Fibroblast of lung (primary cell): ENCODE results near the gene CD101. TPM values are rescaled to one million over a fixed set of nuclear protein-coding genes. Genes with fewer than 3 reads are reported as not detected.
A peak's percentile ranks its signal among the peaks of the same experiment; 100 is the strongest.

Source experiments
- DNase-seq, 2 donors: peaks; one replicate each; pipeline versions ENCODE4 v3.0.0 to v3.0.0-alpha.2; 2010; ENCODE audit warnings: low read depth in 2 of 2
- H2AFZ ChIP-seq: 2 replicates; pipeline ENCODE4 v1.5.1; 2012; ENCODE audit warnings: low read length, control low read depth, inconsistent platforms
- H3K27ac ChIP-seq: 2 replicates; pipeline ENCODE4 v1.5.1; 2011; ENCODE audit warnings: low read length, control low read depth; ENCODE audit not compliant: insufficient read depth
- H3K27me3 ChIP-seq: 2 replicates; pipeline ENCODE4 v1.5.1; 2011; ENCODE audit warnings: mild to moderate bottlenecking, low read length; ENCODE audit not compliant: control insufficient read depth, insufficient read depth
- H3K36me3 ChIP-seq: 2 replicates; pipeline ENCODE4 v1.5.1; 2011; ENCODE audit warnings: low read length; ENCODE audit not compliant: control insufficient read depth, insufficient read depth
- H3K4me1 ChIP-seq: 2 replicates; pipeline ENCODE4 v1.5.1; 2011; ENCODE audit warnings: low read length; ENCODE audit not compliant: control insufficient read depth, insufficient read depth; ENCODE audit errors: extremely low read depth
- H3K4me2 ChIP-seq: 2 replicates; pipeline ENCODE4 v1.5.1; 2011; ENCODE audit warnings: low read length, control low read depth; ENCODE audit not compliant: insufficient read depth; ENCODE audit errors: extremely low read depth
- H3K4me3 ChIP-seq, 4 experiments: fragments of 200-600 bp in 1 of 4; sonication (generic) in 1 of 4; replicated peaks in 1 of 4; 2 replicates each; pipeline ENCODE4 v1.5.1; 2011 to 2016; ENCODE audit warnings: low read length in 4 of 4, low read depth in 3 of 4, mild to moderate bottlenecking in 3 of 4, control low read depth in 2 of 4, inconsistent platforms in 1 of 4, mixed read lengths in 1 of 4; ENCODE audit not compliant: insufficient read depth in 1 of 4; ENCODE audit errors: control extremely low read depth in 1 of 4
- H3K79me2 ChIP-seq: 2 replicates; pipeline ENCODE4 v1.5.1; 2012; ENCODE audit warnings: mild to moderate bottlenecking, low read length, inconsistent platforms; ENCODE audit not compliant: control insufficient read depth, insufficient read depth
- H3K9ac ChIP-seq: 2 replicates; pipeline ENCODE4 v1.5.1; 2011; ENCODE audit warnings: mild to moderate bottlenecking, low read length, control low read depth; ENCODE audit not compliant: insufficient read depth
- H3K9me3 ChIP-seq: 2 replicates; pipeline ENCODE4 v1.5.1; 2012; ENCODE audit warnings: low read depth, low read length; ENCODE audit not compliant: control insufficient read depth, insufficient read depth
- H4K20me1 ChIP-seq: 2 replicates; pipeline ENCODE4 v1.5.1; 2011; ENCODE audit warnings: low read length; ENCODE audit not compliant: control insufficient read depth, insufficient read depth; ENCODE audit errors: extremely low read depth
- EZH2 ChIP-seq: IDR thresholded peaks from 2 replicates; pipeline ENCODE4 v1.5.1; 2012; ENCODE audit warnings: low read length, control low read depth, mild to moderate bottlenecking; ENCODE audit errors: missing control alignments
- polyA plus RNA-seq, 2 donors: library from polyadenylated mRNA; depleted of rRNA in 1 of 2; stranded (reverse) in 1 of 2; unstranded in 1 of 2; fragments of >200 nt; gene quantifications; 2 replicates each; pipeline ENCODE4 v1.2.1, GENCODE V29; 2011 to 2012; ENCODE audit warnings: missing spikeins in 1 of 2
- total RNA-seq: library from RNA; depleted of rRNA; stranded (reverse); fragments of >200 nt; gene quantifications from 2 replicates; pipeline ENCODE4 v1.2.1, GENCODE V29; 2014
- TF ChIP-seq, protein P1 (sequence below), 2 donors: IDR thresholded peaks in 1 of 2; conservative IDR thresholded peaks in 1 of 2; 1 replicate in 1 of 2; 2 replicates in 1 of 2; pipeline ENCODE4 v1.5.1; 2011 to 2012; ENCODE audit warnings: low read length in 2 of 2, control low read depth in 1 of 2, inconsistent platforms in 1 of 2, low read depth in 1 of 2, mild to moderate bottlenecking in 1 of 2

The CD101 gene
- total and polyA plus RNA-seq, 2 donors (not counting 1 experiment from before 2014, with no cell fraction given), result not detected

- Histone ChIP-seq H3K27me3 (no peaks in the 10 kb centered on the region), H3K79me2 (no peaks in the 10 kb centered on the region), H3K9me3 (no peaks in the 10 kb centered on the region), H3K36me3 (no peaks in the 10 kb centered on the region), H2AFZ (no peak overlapping the region), H3K9ac (no peak overlapping the region), H3K4me1 (no peaks in the 10 kb centered on the region), H3K27ac (no peak overlapping the region), H4K20me1 (no peaks in the 10 kb centered on the region), H3K4me2 (no peak overlapping the region), H3K4me3 (no peak overlapping the region)
- no peak for DNase-seq
- no peak for TF ChIP-seq EZH2
- TF ChIP-seq, protein P1, sequence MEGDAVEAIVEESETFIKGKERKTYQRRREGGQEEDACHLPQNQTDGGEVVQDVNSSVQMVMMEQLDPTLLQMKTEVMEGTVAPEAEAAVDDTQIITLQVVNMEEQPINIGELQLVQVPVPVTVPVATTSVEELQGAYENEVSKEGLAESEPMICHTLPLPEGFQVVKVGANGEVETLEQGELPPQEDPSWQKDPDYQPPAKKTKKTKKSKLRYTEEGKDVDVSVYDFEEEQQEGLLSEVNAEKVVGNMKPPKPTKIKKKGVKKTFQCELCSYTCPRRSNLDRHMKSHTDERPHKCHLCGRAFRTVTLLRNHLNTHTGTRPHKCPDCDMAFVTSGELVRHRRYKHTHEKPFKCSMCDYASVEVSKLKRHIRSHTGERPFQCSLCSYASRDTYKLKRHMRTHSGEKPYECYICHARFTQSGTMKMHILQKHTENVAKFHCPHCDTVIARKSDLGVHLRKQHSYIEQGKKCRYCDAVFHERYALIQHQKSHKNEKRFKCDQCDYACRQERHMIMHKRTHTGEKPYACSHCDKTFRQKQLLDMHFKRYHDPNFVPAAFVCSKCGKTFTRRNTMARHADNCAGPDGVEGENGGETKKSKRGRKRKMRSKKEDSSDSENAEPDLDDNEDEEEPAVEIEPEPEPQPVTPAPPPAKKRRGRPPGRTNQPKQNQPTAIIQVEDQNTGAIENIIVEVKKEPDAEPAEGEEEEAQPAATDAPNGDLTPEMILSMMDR (conservative IDR thresholded peaks at IDR 0.05 in 1 of 2, IDR thresholded peaks at IDR 0.05 in 1 of 2; ENCODE audit: low read depth in 1 of 2, low read length in 2 of 2), result no peak
Measured at GRCh38 chr1:117054068-117054467, 52.5 kb downstream of the CD101 start.

GRCh38 chr1:117058810-117059209 is 57.2 kb downstream of the CD101 start:
- TF ChIP-seq EZH2, result no peak
- TF ChIP-seq, protein P1 (conservative IDR thresholded peaks at IDR 0.05 in 1 of 2, IDR thresholded peaks at IDR 0.05 in 1 of 2; ENCODE audit: low read depth in 1 of 2, low read length in 2 of 2), result no peak
- H3K79me2 ChIP-seq, result no peaks in the 10 kb centered on the region
- no peak overlapping the region for H3K9ac ChIP-seq
- H3K27ac ChIP-seq, result no peak overlapping the region
- peaks cover 4% of the 10 kb centered on the region for H3K4me1 ChIP-seq
- no peaks in the 10 kb centered on the region for H4K20me1 ChIP-seq
- no peak overlapping the region for H2AFZ ChIP-seq
- no peaks in the 10 kb centered on the region for H3K27me3 ChIP-seq
- no peaks in the 10 kb centered on the region for H3K9me3 ChIP-seq
- no peaks in the 10 kb centered on the region for H3K36me3 ChIP-seq
- peak overlapping the region in 1 of 4 experiments; percentile 89 for H3K4me3 ChIP-seq
- H3K4me2 ChIP-seq, result peak overlapping the region; percentile 90
- DNase-seq, result no peak

- H2AFZ ChIP-seq, result peak overlapping the region; percentile 64
- H3K4me1 ChIP-seq, result peaks cover 4% of the 10 kb centered on the region
- peak overlapping the region; percentile 90 for H3K4me2 ChIP-seq
- H3K9ac ChIP-seq, result peak overlapping the region; percentile 43
- H3K27me3 ChIP-seq, result no peaks in the 10 kb centered on the region
- peak overlapping the region; percentile 32 for H3K27ac ChIP-seq
- H3K9me3 ChIP-seq, result no peaks in the 10 kb centered on the region
- no peak for TF ChIP-seq EZH2
- TF ChIP-seq, protein P1 (conservative IDR thresholded peaks at IDR 0.05 in 1 of 2, IDR thresholded peaks at IDR 0.05 in 1 of 2; ENCODE audit: low read depth in 1 of 2, low read length in 2 of 2), result no peak
- H3K79me2 ChIP-seq, result no peaks in the 10 kb centered on the region
- peak overlapping the region; percentile 82 to 90 (median 89) for H3K4me3 ChIP-seq
- no peak for DNase-seq
- H4K20me1 ChIP-seq, result no peaks in the 10 kb centered on the region
- H3K36me3 ChIP-seq, result no peaks in the 10 kb centered on the region
Measured at GRCh38 chr1:117059334-117059677, 57.7 kb downstream of the CD101 start.
